ENCODE results near the gene CTDNEP1. TPM values are rescaled to one million over a fixed set of nuclear protein-coding genes. Genes with fewer than 3 reads are reported as not detected.
A peak's percentile ranks its signal among the peaks of the same experiment; 100 is the strongest.

Gene CTDNEP1
- polyA plus RNA-seq, 1 of the 3 experiments (the other 2 are of a cell fraction), result 111 TPM

- H3K79me2 ChIP-seq (ENCODE audit: insufficient read depth), result no peaks in the 10 kb centered on the region
- H3K27ac ChIP-seq (ENCODE audit: low read depth in 2 of 2, low read length in 1 of 2), result peak overlapping the region in 1 of 2 experiments; percentile 46; a peak in 1 of 4 replicates
- peaks cover 21% of the 10 kb centered on the region for H3F3A ChIP-seq (replicated peaks; ENCODE audit: insufficient read depth)
- no peak overlapping the region for H2AFZ ChIP-seq (ENCODE audit: low read depth)
- no peak overlapping the region for H3K4me3 ChIP-seq (ENCODE audit: low read depth in 2 of 2, low read length in 1 of 2)
- no peaks in the 10 kb centered on the region for H4K20me1 ChIP-seq (ENCODE audit: insufficient read depth)
- H3K9ac ChIP-seq, result no peak overlapping the region
- no peaks in the 10 kb centered on the region for H3K36me3 ChIP-seq (replicated peaks in 1 of 2; ENCODE audit: control insufficient read depth in 1 of 2, insufficient read depth in 2 of 2, low read length in 1 of 2)
- no peaks in the 10 kb centered on the region for H3K9me2 ChIP-seq
- CTCF ChIA-PET, result interaction anchor here (1.2 to 2.0 kb wide), 4 partner anchors 15 to 89 kb away, joined by 4 to 12 read pairs (median 5); partner anchors contain the start of gene SLC2A4
- DNase-seq, result no peak
- peaks cover 0 to 6% of the 10 kb centered on the region in 2 experiments; a peak in 2 of 4 replicates for H3K4me1 ChIP-seq (ENCODE audit: control insufficient read depth in 1 of 2, insufficient read depth in 2 of 2, low read depth in 1 of 2, low read length in 1 of 2)
- no peak overlapping the region for H3K4me2 ChIP-seq
- H3K9me3 ChIP-seq, result no peaks in the 10 kb centered on the region
- TF ChIP-seq ELF1 (IDR thresholded peaks at IDR 0.05), result no peak
- H3K27me3 ChIP-seq (ENCODE audit: insufficient read depth), result no peaks in the 10 kb centered on the region
- WGBS (ENCODE audit: low lambda C conversion rate), result 62% methylated on average over 1 of the region's 1 CpG
- POLR2A ChIA-PET, result no interaction called here
Observed at GRCh38 chr17:7266784-7267183, 15.2 kb upstream of the CTDNEP1 start.

- WGBS (ENCODE audit: low lambda C conversion rate), result 81% methylated on average over 4 of the region's 4 CpGs
Observed at GRCh38 chr17:7263801-7264078, 12.2 kb upstream of the CTDNEP1 start.

More at GRCh38 chr17:7263801-7264078, 12.2 kb upstream of the CTDNEP1 start:
- Histone ChIP-seq H3K4me1 (ENCODE audit: control insufficient read depth in 1 of 2, insufficient read depth in 2 of 2, low read depth in 1 of 2, low read length in 1 of 2) (peaks cover 0 to 6% of the 10 kb centered on the region in 2 experiments; a peak in 2 of 4 replicates), H3K79me2 (ENCODE audit: insufficient read depth) (no peaks in the 10 kb centered on the region), H3K4me3 (ENCODE audit: low read depth in 2 of 2, low read length in 1 of 2) (no peak overlapping the region), H2AFZ (ENCODE audit: low read depth) (peak overlapping the region; percentile 88; the same call in 1 of the 2 replicates), H3K9ac (no peak overlapping the region), H3K9me3 (no peaks in the 10 kb centered on the region), H3K4me2 (no peak overlapping the region), H3F3A (replicated peaks; ENCODE audit: insufficient read depth) (peaks cover 31% of the 10 kb centered on the region), H3K27ac (ENCODE audit: low read depth in 2 of 2, low read length in 1 of 2) (no peak overlapping the region; a peak in 1 of 4 replicates), H3K9me2 (no peaks in the 10 kb centered on the region), H3K36me3 (replicated peaks in 1 of 2; ENCODE audit: control insufficient read depth in 1 of 2, insufficient read depth in 2 of 2, low read length in 1 of 2) (peaks cover 0 to 12% of the 10 kb centered on the region in 2 experiments), H4K20me1 (ENCODE audit: insufficient read depth) (no peaks in the 10 kb centered on the region), H3K27me3 (ENCODE audit: insufficient read depth) (no peaks in the 10 kb centered on the region)
- DNase-seq, result peak; percentile 7
- ChIA-PET CTCF (interaction anchor here (0.8 to 2.7 kb wide), 3 partner anchors 16 to 220 kb away, joined by 3 to 16 read pairs (median 3); partner anchors contain the start of gene SLC16A11), POLR2A (interaction anchor here (0.6 kb wide), 1 partner anchor 199 kb away, joined by 4 read pairs; no protein-coding TSS in a partner anchor)
- TF ChIP-seq PBX3 (IDR thresholded peaks at IDR 0.05), result no peak
- TF ChIP-seq JUND (IDR thresholded peaks at IDR 0.05), result no peak
- TF ChIP-seq POLR2AphosphoS5 (IDR thresholded peaks at IDR 0.05; ENCODE audit: low read depth, low read length), result no peak
- TF ChIP-seq USF1 (IDR thresholded peaks at IDR 0.05; ENCODE audit: borderline replicate concordance, low read depth), result no peak
- no peak for TF ChIP-seq GATA2 (CRISPR knock-in tag; IDR thresholded peaks at IDR 0.05)
- no peak for TF ChIP-seq MAX (IDR thresholded peaks at IDR 0.05; ENCODE audit: low read depth)
- TF ChIP-seq EZH2phosphoT487 (IDR thresholded peaks at IDR 0.05; ENCODE audit: borderline replicate concordance, low read depth), result no peak
- no peak for TF ChIP-seq RXRA (IDR thresholded peaks at IDR 0.05; ENCODE audit: borderline replicate concordance, low read depth)
- TF ChIP-seq FOXJ3 (CRISPR knock-in tag; IDR thresholded peaks at IDR 0.05), result no peak
- TF ChIP-seq YY1 (IDR thresholded peaks at IDR 0.05; ENCODE audit: low read depth), result no peak
- TF ChIP-seq GABPA (IDR thresholded peaks at IDR 0.05; ENCODE audit: low read depth), result no peak
- TF ChIP-seq SIN3A (IDR thresholded peaks at IDR 0.05; ENCODE audit: borderline replicate concordance, low read depth, low read length), result no peak
- no peak for TF ChIP-seq TAF1 (IDR thresholded peaks at IDR 0.05; ENCODE audit: borderline replicate concordance, low read depth, low read length)
- TF ChIP-seq TEAD4 (IDR thresholded peaks at IDR 0.05; ENCODE audit: borderline replicate concordance, insufficient read depth), result no peak
- no peak for TF ChIP-seq RAD21 (IDR thresholded peaks at IDR 0.05; ENCODE audit: low read length)
- TF ChIP-seq MEF2A (IDR thresholded peaks at IDR 0.05; ENCODE audit: borderline replicate concordance, low read depth), result no peak
- TF ChIP-seq USF2 (IDR thresholded peaks at IDR 0.05; ENCODE audit: borderline replicate concordance, low read depth, low read length), result no peak
- TF ChIP-seq FOXM1 (IDR thresholded peaks at IDR 0.05; ENCODE audit: low read depth), result no peak
- TF ChIP-seq NFIC (IDR thresholded peaks at IDR 0.05; ENCODE audit: borderline replicate concordance), result no peak
- TF ChIP-seq SMC3 (IDR thresholded peaks at IDR 0.05; ENCODE audit: low read depth, low read length), result no peak
